RWPE2 (cell line): Measurements from ENCODE around the gene CMSS1.
A peak's percentile ranks its signal among the peaks of the same experiment; 100 is the strongest.

Experiments used
- ATAC-seq: fragments of 200-7000 bp; cut with Tn5 transposase; 3 replicates; pipeline ENCODE4 v1.9.1; 2021; ENCODE audit warnings: low read depth
- DNase-seq: peaks from one replicate; pipeline ENCODE4 v3.0.0-alpha.2; 2020; ENCODE audit warnings: low spot score
- H3K27ac ChIP-seq: fragments of 450-650 bp; 2 replicates; pipeline ENCODE4 v1.5.1; 2017; ENCODE audit warnings: mild to moderate bottlenecking; ENCODE audit not compliant: poor library complexity, severe bottlenecking
- H3K27me3 ChIP-seq: fragments of 250-450 bp; sonication (Bioruptor Pico); 2 replicates; pipeline ENCODE4 v1.5.1; 2021; ENCODE audit warnings: mild to moderate bottlenecking, moderate library complexity; ENCODE audit not compliant: insufficient read depth, poor library complexity, severe bottlenecking
- H3K36me3 ChIP-seq: fragments of 250-450 bp; sonication (Bioruptor Pico); 2 replicates; pipeline ENCODE4 v1.5.1; 2020; ENCODE audit warnings: low read depth, mild to moderate bottlenecking, moderate library complexity
- H3K4me1 ChIP-seq: fragments of 250-450 bp; sonication (Bioruptor Pico); 2 replicates; pipeline ENCODE4 v1.5.1; 2021; ENCODE audit warnings: mild to moderate bottlenecking, moderate library complexity; ENCODE audit not compliant: insufficient read depth, poor library complexity, severe bottlenecking
- H3K4me3 ChIP-seq: fragments of 250-450 bp; sonication (Bioruptor Pico); 2 replicates; pipeline ENCODE4 v1.5.1; 2021; ENCODE audit warnings: mild to moderate bottlenecking, moderate library complexity; ENCODE audit not compliant: severe bottlenecking
- H3K9me3 ChIP-seq: fragments of 250-450 bp; sonication (Bioruptor Pico); 2 replicates; pipeline ENCODE4 v1.5.1; 2021; ENCODE audit warnings: mild to moderate bottlenecking, moderate library complexity; ENCODE audit not compliant: severe bottlenecking
- TF ChIP-seq, protein P1 (sequence below): fragments of 450-650 bp; IDR thresholded peaks from one replicate; pipeline ENCODE4 v1.5.1; 2017; ENCODE audit warnings: mild to moderate bottlenecking, moderate library complexity; ENCODE audit not compliant: poor library complexity, severe bottlenecking

Gene CMSS1

DNA sequence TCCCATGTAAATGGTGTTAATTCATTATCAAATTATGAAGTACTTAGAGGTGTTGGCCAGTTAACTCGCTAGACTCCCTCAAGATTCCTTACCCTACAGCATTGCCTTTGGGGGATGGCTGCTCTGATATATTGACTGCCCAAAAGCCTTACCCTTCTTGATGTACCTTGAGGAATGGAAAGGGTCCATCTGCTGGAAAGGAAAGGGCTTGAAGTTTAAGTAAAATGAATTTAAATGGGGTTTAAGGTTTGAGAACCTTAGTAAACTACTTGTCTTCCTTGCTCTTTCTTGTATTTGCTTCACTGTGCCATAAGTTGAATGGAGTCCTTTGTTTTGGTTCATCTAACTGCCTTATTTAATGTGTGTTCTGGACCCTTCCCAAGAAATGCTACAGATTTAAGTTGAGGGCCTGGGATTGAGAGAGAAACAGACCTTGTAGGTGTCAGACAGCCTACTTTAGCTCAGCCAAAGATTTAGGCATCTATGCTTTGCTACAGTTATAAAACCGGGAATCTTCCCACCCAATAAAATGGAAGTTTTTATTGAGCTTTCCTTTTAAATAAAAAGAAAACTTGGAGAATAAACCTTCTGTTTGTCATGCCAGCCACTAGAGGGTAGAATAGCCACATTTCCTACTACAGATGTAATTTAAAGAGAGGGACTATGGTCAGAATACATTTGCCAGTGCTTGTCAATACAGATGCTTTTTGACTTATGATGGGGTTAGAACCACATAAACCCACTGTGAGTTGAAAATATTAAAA lies 25.3 kb downstream of the CMSS1 start:
- ATAC-seq = peak; percentile 64
- no peak for DNase-seq

DNA sequence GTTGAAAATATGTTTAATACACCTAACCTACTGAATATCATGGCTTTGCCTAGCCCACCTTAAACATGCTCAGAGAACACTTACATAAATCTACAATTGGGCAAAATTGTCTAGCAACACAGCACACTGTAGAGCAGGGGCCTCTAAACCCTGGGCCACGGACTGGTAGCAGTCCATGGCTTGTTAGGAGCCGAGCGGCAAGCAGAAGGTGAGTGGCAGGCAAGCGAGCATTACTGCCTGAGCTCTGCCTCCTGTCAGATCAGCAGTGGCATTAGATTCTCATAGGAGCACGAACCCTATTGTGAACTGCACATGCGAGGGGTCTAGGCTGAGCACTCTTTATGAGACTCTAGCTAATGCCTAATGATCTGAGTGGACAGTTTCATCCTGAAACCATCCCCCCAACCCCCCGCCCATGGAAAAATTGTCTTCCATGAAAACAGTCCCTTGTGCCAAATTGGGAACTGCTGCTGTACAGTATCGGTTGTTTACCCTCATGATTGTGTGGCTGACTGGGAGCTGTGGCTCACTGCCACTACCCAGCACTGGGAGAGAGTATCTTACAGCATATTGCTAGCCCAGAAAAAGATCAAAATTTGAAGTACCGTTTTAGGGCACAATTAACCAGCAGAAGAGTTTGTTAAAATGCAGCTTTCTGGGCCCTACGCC lies 26.1 kb downstream of the CMSS1 start:
- H3K27ac ChIP-seq = no peak overlapping the region

More for the DNA sequence above, 25.3 kb downstream of the CMSS1 start:
- H3K36me3 ChIP-seq = no peaks in the 10 kb centered on the region
- H3K9me3 ChIP-seq = no peaks in the 10 kb centered on the region
- H3K4me1 ChIP-seq = peaks cover 13% of the 10 kb centered on the region
- peak overlapping the region; percentile 12 for H3K27ac ChIP-seq
- TF ChIP-seq, protein P1, sequence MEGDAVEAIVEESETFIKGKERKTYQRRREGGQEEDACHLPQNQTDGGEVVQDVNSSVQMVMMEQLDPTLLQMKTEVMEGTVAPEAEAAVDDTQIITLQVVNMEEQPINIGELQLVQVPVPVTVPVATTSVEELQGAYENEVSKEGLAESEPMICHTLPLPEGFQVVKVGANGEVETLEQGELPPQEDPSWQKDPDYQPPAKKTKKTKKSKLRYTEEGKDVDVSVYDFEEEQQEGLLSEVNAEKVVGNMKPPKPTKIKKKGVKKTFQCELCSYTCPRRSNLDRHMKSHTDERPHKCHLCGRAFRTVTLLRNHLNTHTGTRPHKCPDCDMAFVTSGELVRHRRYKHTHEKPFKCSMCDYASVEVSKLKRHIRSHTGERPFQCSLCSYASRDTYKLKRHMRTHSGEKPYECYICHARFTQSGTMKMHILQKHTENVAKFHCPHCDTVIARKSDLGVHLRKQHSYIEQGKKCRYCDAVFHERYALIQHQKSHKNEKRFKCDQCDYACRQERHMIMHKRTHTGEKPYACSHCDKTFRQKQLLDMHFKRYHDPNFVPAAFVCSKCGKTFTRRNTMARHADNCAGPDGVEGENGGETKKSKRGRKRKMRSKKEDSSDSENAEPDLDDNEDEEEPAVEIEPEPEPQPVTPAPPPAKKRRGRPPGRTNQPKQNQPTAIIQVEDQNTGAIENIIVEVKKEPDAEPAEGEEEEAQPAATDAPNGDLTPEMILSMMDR = peak; percentile 82
- no peaks in the 10 kb centered on the region for H3K27me3 ChIP-seq
- H3K4me3 ChIP-seq = no peak overlapping the region

DNA sequence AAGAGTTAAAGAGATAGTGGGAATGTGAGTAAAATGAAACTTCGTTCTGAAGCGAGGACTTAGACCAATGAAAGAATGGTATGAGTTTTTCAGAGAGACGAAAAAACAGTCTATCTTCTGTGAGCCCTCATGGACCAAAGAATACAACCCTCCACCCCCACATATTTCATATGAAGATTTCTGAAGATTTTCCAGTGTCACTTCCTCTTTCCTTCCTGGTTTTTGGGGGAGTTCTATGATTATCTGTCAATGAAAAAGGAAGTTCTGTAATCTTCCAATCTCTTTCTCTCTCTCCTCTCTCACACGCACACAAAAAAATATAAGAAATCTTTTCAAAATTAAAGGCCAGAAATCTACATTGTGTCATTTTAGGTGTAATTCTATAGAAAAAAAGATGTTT lies 27.7 kb downstream of the CMSS1 start:
- H3K27ac ChIP-seq = no peak overlapping the region
- DNase-seq (no peak), ATAC-seq (no peak)
- H3K27me3 ChIP-seq = no peaks in the 10 kb centered on the region
- TF ChIP-seq, protein P1 = no peak
- H3K4me3 ChIP-seq = no peak overlapping the region
- H3K36me3 ChIP-seq = no peaks in the 10 kb centered on the region
- H3K9me3 ChIP-seq = no peaks in the 10 kb centered on the region
- H3K4me1 ChIP-seq = peaks cover 4% of the 10 kb centered on the region

More for the DNA sequence above, 26.1 kb downstream of the CMSS1 start:
- DNase-seq (no peak), ATAC-seq (no peak; the same call in 2 of the 3 replicates)
- TF ChIP-seq, protein P1 = peak; percentile 46
- H3K4me1 ChIP-seq = peaks cover 13% of the 10 kb centered on the region
- no peak overlapping the region for H3K4me3 ChIP-seq
- H3K36me3 ChIP-seq = no peaks in the 10 kb centered on the region
- no peaks in the 10 kb centered on the region for H3K9me3 ChIP-seq
- H3K27me3 ChIP-seq = no peaks in the 10 kb centered on the region

DNA sequence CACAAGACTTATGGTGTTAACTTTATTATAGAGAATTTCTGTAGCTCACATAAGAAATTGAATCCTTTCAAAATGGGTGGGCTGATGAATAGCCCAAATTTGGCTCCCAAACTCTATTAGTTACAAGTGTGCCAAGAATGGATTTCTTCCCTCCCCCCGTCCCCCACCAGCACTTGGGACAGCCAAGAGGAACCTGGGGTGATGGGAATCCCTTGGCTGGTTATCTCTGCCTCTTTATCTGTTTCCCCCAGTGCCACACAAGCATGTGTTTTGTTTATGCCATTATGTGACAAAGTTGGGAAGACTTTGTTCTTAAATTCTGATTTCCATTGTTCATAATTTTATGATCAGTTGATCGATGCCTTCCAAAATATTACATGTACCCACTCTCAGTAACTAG lies 28.3 kb downstream of the CMSS1 start:
- Histone ChIP-seq H3K27ac (no peak overlapping the region), H3K36me3 (no peaks in the 10 kb centered on the region), H3K4me3 (no peak overlapping the region), H3K9me3 (no peaks in the 10 kb centered on the region), H3K27me3 (no peaks in the 10 kb centered on the region), H3K4me1 (peaks cover 4% of the 10 kb centered on the region)
- TF ChIP-seq, protein P1 = no peak
- ATAC-seq (no peak), DNase-seq (no peak)
